ENCODE data around the gene GINS3. TPM values are rescaled to one million over a fixed set of nuclear protein-coding genes. Genes with fewer than 3 reads are reported as not detected.

GINS3 gene
- total RNA-seq, 1 experiment from 2014 or later = 12.8 TPM

GRCh38 chr16:58448890-58449289, 56.6 kb downstream of the GINS3 start:
- DNase-seq (ENCODE audit: low read depth, low spot score) = no peak
- in situ Hi-C loops (cut with HindIII; ENCODE audit: low pct_unique_long_range_greater_than_20kb, low sequenced_read_pairs) = no loop called here

GRCh38 chr16:58449306-58449705, 57.0 kb downstream of the GINS3 start:
- in situ Hi-C loops (cut with HindIII; ENCODE audit: low pct_unique_long_range_greater_than_20kb, low sequenced_read_pairs) = no loop called here
- DNase-seq (ENCODE audit: low read depth, low spot score) = no peak

GRCh38 chr16:58449768-58450167, 57.5 kb downstream of the GINS3 start:
- DNase-seq (ENCODE audit: low read depth, low spot score) = no peak
- in situ Hi-C loops (cut with HindIII; ENCODE audit: low pct_unique_long_range_greater_than_20kb, low sequenced_read_pairs) = no loop called here

GRCh38 chr16:58450590-58450989, 58.3 kb downstream of the GINS3 start:
- no peak for DNase-seq (ENCODE audit: low read depth, low spot score)
- in situ Hi-C loops (cut with HindIII; ENCODE audit: low pct_unique_long_range_greater_than_20kb, low sequenced_read_pairs) = no loop called here

GRCh38 chr16:58451265-58451689, 59.0 kb downstream of the GINS3 start:
- in situ Hi-C loops (cut with HindIII; ENCODE audit: low pct_unique_long_range_greater_than_20kb, low sequenced_read_pairs) = no loop called here
- no peak for DNase-seq (ENCODE audit: low read depth, low spot score)

- in situ Hi-C loops (cut with HindIII; ENCODE audit: low pct_unique_long_range_greater_than_20kb, low sequenced_read_pairs) = no loop called here
Observed at GRCh38 chr16:58451945-58452401, 59.7 kb downstream of the GINS3 start.

GRCh38 chr16:58452640-58453039, 60.4 kb downstream of the GINS3 start:
- in situ Hi-C loops (cut with HindIII; ENCODE audit: low pct_unique_long_range_greater_than_20kb, low sequenced_read_pairs) = no loop called here
- DNase-seq (ENCODE audit: low read depth, low spot score) = no peak

More at GRCh38 chr16:58451945-58452401, 59.7 kb downstream of the GINS3 start:
- DNase-seq (ENCODE audit: low read depth, low spot score) = no peak

- no peak for DNase-seq (ENCODE audit: low read depth, low spot score)
- in situ Hi-C loops (cut with HindIII; ENCODE audit: low pct_unique_long_range_greater_than_20kb, low sequenced_read_pairs) = no loop called here
Observed at GRCh38 chr16:58454178-58454577, 61.9 kb downstream of the GINS3 start.

GRCh38 chr16:58454856-58455255, 62.6 kb downstream of the GINS3 start:
- DNase-seq (ENCODE audit: low read depth, low spot score) = no peak
- in situ Hi-C loops (cut with HindIII; ENCODE audit: low pct_unique_long_range_greater_than_20kb, low sequenced_read_pairs) = no loop called here

Small RNAs within 50 kb of the gene (small RNA-seq; reads per million reads assigned to genes)
- gene RNU6-1110P (0 reads per million in 2 experiments), gene RNU6-269P (0 reads per million in 2 experiments)

Other genes starting within 250 kb of the GINS3 start
- 17.6 and 18.9 TPM in 2 replicates for gene CSNK2A2, start 194.4 kb upstream of the GINS3 start, total RNA-seq (2014; rRNA removed; shearing (Covaris generic))
- gene PRSS54, start 97.4 kb upstream of the GINS3 start, total RNA-seq (2014; rRNA removed; shearing (Covaris generic)) = not detected in 2 replicates
- gene NDRG4, start 107.7 kb downstream of the GINS3 start, total RNA-seq (2014; rRNA removed; shearing (Covaris generic)) = 0.05 TPM in 1 of 2 replicates, not detected in the other
- gene SETD6, start 123.0 kb downstream of the GINS3 start, total RNA-seq (2014; rRNA removed; shearing (Covaris generic)) = 1.3 TPM in 2 replicates
- 118 and 121 TPM in 2 replicates for gene CNOT1, start 237.4 kb downstream of the GINS3 start, total RNA-seq (2014; rRNA removed; shearing (Covaris generic))

Data from SK-MEL-5 (cell line).